Mucosa of descending colon (tissue), 3 donors: ENCODE data around the gene CSK. TPM values are rescaled to one million over a fixed set of nuclear protein-coding genes. Genes with fewer than 3 reads are reported as not detected.

ENCODE experiments used
- ATAC-seq: fragments of 200-7000 bp; cut with Tn5 transposase; one replicate; pipeline ENCODE4 v1.9.1; 2020; ENCODE audit warnings: mild to moderate bottlenecking, moderate library complexity
- DNase-seq, 3 donors: peaks; one replicate each; pipeline ENCODE4 v3.0.0-alpha.2; 2020
- H3K36me3 ChIP-seq: fragments of 200-600 bp; one replicate; pipeline ENCODE4 v1.8.0; 2021; ENCODE audit warnings: low read depth, mild to moderate bottlenecking
- H3K4me1 ChIP-seq: fragments of 200-600 bp; one replicate; pipeline ENCODE4 v1.8.0; 2021; ENCODE audit warnings: low read depth, mild to moderate bottlenecking
- H3K4me3 ChIP-seq: fragments of 200-600 bp; one replicate; pipeline ENCODE4 v1.8.0; 2021; ENCODE audit warnings: mild to moderate bottlenecking
- H3K9me3 ChIP-seq: fragments of 200-600 bp; one replicate; pipeline ENCODE4 v1.8.0; 2021; ENCODE audit warnings: mild to moderate bottlenecking
- intact Hi-C, 2 donors: fragments of 100-400 bp; cut with DNase I in 1 of 2; cut with micrococcal nuclease in 1 of 2; formaldehyde crosslinking; loops; one replicate each; pipeline versions ENCODE4 v1.11.0 to v1.11.1; 2022; cut with DNase I, micrococcal nuclease
- total RNA-seq, 3 donors: library from RNA; stranded (reverse); fragmentation: NEBNext Ultra II Directional in 2 of 3; extraction: Animal tissue kit (Norgen Biotek cat#: 25700) in 2 of 3; gene quantifications; one replicate each; pipeline versions ENCODE4 v1.2.1 to v1.2.4, GENCODE V29; 2021 to 2023
- TF ChIP-seq, protein P1 (sequence below): fragments of 200-600 bp; IDR thresholded peaks from one replicate; pipeline ENCODE4 v1.8.0; 2022; ENCODE audit warnings: antibody characterized with exemption, mild to moderate bottlenecking
- donor health status: DM: no; HTN: no; CAD: no; lungs with moderate emphysema.
- donor health status: DM: no; HTN: no; CAD: no.
- donor health status: DM: no; HTN: yes; CAD: no.

The CSK gene
- total RNA-seq, 3 donors from 2014 or later, result 66.2 to 103 (median 90.5) TPM

DNA sequence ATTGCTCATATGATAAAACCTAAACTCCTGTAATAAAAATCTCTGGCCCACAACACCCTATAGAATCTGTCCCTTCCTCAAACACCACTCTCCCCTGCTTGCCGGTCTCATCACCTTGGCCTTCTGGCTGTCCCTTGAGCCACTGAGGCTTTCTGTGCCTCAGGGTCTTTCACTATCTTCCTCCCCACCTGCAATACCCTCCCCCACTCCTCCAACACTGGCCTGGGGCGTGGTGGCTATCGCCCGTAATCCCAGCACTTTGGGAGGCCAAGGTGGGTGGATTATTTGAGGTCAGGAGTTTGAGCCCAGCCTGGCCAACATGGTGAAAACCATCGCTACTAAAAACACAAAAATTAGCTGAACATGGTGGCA lies 3.3 kb upstream of the CSK start:
- H3K9me3 ChIP-seq, result no peaks in the 10 kb centered on the region
- no peaks in the 10 kb centered on the region for H3K36me3 ChIP-seq
- DNase-seq (no peak), ATAC-seq (no peak)
- TF ChIP-seq, protein P1, sequence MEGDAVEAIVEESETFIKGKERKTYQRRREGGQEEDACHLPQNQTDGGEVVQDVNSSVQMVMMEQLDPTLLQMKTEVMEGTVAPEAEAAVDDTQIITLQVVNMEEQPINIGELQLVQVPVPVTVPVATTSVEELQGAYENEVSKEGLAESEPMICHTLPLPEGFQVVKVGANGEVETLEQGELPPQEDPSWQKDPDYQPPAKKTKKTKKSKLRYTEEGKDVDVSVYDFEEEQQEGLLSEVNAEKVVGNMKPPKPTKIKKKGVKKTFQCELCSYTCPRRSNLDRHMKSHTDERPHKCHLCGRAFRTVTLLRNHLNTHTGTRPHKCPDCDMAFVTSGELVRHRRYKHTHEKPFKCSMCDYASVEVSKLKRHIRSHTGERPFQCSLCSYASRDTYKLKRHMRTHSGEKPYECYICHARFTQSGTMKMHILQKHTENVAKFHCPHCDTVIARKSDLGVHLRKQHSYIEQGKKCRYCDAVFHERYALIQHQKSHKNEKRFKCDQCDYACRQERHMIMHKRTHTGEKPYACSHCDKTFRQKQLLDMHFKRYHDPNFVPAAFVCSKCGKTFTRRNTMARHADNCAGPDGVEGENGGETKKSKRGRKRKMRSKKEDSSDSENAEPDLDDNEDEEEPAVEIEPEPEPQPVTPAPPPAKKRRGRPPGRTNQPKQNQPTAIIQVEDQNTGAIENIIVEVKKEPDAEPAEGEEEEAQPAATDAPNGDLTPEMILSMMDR, result no peak
- intact Hi-C loops, result loop anchor here in 1 of 2 donors (5.0 kb wide), 1 partner anchor 169 kb away; no protein-coding TSS in a partner anchor
- H3K4me3 ChIP-seq, result no peak overlapping the region
- peaks cover 47% of the 10 kb centered on the region for H3K4me1 ChIP-seq

- TF ChIP-seq, protein P1, result no peak
- Histone ChIP-seq H3K4me3 (no peak overlapping the region), H3K4me1 (peaks cover 52% of the 10 kb centered on the region), H3K9me3 (no peaks in the 10 kb centered on the region), H3K36me3 (no peaks in the 10 kb centered on the region)
- ATAC-seq, result no peak
- DNase-seq, result peak in 1 of 3 donors; percentile 5
- intact Hi-C loops, result loop anchor here in 1 of 2 donors (5.0 kb wide), 1 partner anchor 168 kb away; no protein-coding TSS in a partner anchor
These were observed 2.7 kb upstream of the CSK start for GRCh38 chr15:74779162-74779648.

GRCh38 chr15:74780523-74781430 lies 1.1 kb upstream of the CSK start:
- DNase-seq (peak in 2 of 3 donors; percentile 38 to 71), ATAC-seq (no peak)
- no peaks in the 10 kb centered on the region for H3K9me3 ChIP-seq
- intact Hi-C loops, result no loop called here
- H3K4me1 ChIP-seq, result peaks cover 57% of the 10 kb centered on the region
- TF ChIP-seq, protein P1, result no peak
- no peak overlapping the region for H3K4me3 ChIP-seq
- no peaks in the 10 kb centered on the region for H3K36me3 ChIP-seq

GRCh38 chr15:74782259-74783071 lies 585 bp downstream of the CSK start:
- DNase-seq (peak; percentile 54 to 81 (median 70)), ATAC-seq (peak; percentile 16)
- Histone ChIP-seq H3K36me3 (no peaks in the 10 kb centered on the region), H3K9me3 (no peaks in the 10 kb centered on the region), H3K4me3 (peak overlapping the region; percentile 77), H3K4me1 (peaks cover 59% of the 10 kb centered on the region)
- intact Hi-C loops, result no loop called here
- TF ChIP-seq, protein P1, result no peak

- intact Hi-C loops, result no loop called here
- TF ChIP-seq, protein P1, result no peak
- ATAC-seq (peak; percentile 15), DNase-seq (peak; percentile 45 to 76 (median 61))
- Histone ChIP-seq H3K9me3 (no peaks in the 10 kb centered on the region), H3K4me1 (peaks cover 63% of the 10 kb centered on the region), H3K4me3 (peak overlapping the region; percentile 77), H3K36me3 (no peaks in the 10 kb centered on the region)
These were observed 1.4 kb downstream of the CSK start for GRCh38 chr15:74783072-74783807.
